Measurements from ENCODE around the gene SLC12A3.
"Not testable (repeated sequence)": the region's sequence is repeated elsewhere in the genome, so short reads cannot be mapped to it uniquely, and the experiment has no call there.

Gene SLC12A3

DNA sequence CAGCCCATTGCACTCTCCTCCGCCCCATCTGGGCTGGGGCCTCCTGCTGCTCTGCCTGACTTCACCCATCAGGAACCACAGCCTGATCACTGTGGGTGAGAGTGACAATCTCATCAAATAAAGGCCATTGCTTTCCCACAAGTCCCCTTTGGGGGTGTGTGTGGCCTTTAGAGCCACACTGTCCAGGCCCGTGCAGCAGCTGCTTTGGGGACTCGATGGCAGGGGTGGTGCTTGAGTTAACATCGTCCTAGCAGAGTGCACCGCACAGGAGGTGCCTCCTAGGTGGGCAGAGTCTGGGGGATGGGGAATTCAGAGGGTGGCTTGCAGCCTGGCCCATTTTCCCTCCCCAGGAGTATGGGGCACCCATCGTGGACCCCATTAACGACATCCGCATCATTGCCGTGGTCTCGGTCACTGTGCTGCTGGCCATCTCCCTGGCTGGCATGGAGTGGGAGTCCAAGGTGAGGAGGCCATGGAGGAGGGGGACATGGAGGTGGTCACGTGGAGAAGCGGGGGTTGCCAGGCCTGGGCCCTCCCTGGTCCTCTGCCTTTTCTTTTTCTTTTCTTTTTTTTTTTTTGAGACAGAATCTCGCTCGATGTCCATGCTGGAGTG is 5.4 kb downstream of the SLC12A3 start:
- no peak for DNase-seq

DNA sequence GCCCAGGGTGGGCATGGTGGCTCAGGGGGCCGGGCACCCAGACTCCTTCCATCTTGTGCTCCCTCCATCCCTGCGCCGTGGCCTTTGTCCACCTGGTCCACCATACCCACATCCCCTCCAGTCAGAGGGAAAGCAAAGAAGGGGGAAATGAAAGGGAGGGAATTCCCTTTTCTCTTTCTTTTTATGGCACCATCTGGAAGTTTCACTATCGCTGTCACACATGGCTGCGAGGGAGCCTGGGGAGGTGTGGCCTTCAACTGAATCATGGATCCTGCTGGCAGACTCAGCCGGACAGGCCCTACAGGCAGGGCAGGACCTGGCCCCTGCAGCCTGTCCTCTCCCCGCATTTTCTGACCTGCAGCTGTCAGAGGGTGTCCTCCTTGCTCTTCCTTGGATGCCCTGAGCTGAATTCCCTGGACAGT is 6.2 kb downstream of the SLC12A3 start:
- no peak for DNase-seq

DNA sequence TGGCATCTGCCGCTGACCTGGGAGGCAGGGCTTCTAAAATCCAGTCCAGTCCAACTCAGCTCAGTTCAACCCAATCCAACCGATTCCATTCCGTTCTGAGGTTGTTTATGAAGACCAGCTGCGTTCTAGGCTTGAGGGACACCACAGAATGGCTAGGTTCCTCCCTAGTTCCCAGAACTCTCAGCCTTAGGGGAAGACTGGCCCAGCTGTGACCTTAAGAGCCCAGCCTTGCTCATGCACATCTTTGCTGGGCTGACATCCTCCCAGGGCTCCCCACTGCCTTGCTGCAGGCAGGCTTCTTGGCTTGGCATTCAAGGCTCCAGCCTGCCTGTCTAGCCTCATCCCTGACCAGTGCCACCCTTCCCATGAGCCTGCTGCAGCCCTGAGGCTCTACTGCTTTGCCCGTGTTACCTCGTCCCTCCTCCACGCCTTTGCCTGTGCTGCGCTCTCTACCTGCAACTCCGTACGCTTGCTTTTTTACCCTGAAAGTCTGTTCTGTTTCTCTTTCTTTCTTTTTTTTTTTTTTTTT is 7.9 kb downstream of the SLC12A3 start:
- DNase-seq = no peak

DNA sequence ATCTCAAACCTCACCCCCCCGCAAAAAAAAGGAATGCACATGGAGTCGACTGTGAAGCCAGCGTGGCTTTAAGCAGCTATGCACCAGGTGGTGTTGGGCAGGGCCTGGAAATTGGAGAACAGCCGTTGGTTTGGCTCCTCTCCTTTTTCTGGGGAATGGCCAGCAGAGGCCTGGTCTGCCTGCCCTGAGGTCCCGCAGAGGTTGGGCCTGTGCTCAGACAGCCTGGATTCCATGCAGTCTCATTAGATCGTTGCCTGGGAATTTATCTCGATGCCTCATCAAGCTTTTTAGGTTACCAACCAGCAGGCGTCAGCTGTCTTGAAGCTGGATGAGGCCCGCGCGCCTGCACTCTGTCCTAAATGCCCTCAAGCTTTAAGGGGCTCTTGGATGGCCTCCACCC is 9.8 kb downstream of the SLC12A3 start:
- no peak for DNase-seq

DNA sequence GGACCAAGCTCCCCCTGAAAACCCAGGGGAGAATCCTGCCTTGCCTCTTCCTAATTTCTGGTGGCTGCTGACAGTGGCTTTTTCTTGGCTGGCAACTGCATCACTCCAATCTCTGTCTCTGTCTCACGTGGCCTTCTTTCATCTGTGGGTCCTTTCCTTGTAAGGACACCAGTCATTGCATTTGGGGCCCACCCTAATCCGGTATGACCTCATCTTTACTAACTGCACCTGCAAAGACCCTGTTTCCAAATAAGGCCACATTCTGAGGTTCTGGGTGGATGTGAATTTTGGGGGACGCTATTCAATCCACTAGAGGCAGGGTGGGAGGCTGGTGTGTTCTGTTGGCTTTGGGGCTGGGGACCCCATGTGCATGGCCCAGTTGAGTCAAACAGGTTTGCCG is 11.0 kb downstream of the SLC12A3 start:
- DNase-seq = no peak

DNA sequence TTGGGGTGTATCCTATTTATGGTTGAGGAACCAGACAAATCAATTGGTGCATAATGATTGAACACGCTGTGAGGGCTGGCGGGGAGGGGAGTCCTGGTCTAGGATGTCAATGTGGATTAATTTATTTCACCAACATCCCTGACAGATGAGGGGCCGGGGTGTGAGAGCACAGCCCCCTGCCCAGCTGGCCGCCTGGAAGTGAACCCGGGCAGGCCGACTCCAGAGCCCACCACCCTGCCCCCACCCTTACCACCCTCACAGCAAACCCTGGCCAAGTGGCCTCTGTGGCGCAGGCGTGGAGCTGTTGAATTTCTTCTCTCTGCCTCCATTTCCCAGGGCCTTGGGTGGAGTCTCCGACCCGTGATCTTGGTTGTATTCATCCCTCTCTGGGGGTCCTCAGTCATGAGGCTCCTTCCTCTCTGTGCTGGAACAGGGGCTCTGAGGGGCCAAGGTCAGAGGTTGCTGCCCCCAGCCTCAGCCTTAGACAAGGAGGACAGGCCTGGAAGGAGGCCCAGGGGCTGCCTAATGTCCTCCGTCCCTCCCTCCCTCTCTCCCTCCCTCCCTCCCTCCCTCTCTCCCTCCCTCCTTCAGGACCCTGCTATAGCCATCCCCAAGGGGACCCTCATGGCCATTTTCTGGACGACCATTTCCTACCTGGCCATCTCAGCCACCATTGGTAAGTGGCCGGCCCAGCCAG is 12.6 kb downstream of the SLC12A3 start:
- DNase-seq = no peak

DNA sequence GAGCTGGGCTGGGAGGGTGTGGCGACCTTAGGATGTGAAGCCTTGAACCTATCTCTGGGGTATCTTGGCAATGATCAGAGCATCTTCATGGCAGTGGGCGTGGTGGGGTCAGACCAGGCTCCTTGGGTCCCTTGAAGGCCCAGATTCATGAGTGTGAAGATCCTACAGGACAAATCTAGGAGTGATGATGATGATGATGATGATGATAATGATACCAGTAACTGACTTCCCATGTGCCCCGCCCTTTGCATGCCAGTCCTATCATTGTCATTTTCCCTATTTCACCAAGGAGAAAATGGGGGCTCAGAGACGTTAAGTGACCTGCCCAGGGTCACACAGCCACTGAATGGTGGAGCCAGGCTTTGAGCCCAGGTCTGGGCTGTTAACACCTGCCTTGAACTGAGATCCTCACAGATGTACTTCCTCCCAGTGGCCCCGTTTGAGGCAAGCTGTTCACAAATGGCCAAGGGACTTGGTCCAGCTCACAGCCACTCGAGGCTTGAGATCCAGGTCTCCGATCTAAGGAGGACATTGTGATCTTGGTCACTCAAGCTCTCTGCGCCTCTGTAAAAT is 13.4 kb downstream of the SLC12A3 start:
- no peak for DNase-seq

DNA sequence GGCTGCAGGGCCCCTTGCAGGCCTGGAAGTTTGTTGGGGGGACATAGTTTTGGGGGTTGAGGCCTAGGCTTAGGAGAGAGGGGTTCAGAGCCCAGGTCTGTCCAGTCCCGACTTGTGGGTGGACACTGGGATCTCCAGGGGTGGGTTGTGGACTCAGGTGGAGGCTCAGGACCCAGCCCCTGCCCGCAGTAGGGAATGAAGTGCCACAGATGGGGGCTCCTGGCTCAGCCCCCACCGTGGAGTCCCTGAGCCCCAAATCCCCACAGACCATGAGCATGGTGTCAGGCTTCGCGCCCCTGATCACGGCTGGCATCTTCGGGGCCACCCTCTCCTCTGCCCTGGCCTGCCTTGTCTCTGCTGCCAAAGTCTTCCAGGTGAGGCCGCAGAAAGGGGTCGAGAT is 14.3 kb downstream of the SLC12A3 start:
- no peak for DNase-seq

DNA sequence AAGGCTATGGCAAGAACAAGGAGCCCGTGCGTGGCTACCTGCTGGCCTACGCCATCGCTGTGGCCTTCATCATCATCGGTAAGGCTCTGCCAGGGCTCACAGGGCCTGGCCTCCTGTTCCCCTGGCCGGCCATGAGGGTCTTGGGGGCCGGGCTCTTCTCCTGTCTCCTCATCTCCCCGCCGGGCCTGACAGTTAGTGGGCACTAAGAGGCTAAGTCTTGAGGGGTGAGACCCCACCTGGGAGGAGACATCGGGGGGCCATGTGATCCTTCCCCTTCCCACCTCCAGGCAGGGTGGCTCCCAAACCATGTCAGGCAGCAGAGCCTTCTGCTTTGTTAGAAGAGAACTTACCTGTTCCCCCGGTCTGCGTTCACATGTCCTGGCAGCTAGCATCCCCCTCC is 15.2 kb downstream of the SLC12A3 start:
- no peak for DNase-seq

DNA sequence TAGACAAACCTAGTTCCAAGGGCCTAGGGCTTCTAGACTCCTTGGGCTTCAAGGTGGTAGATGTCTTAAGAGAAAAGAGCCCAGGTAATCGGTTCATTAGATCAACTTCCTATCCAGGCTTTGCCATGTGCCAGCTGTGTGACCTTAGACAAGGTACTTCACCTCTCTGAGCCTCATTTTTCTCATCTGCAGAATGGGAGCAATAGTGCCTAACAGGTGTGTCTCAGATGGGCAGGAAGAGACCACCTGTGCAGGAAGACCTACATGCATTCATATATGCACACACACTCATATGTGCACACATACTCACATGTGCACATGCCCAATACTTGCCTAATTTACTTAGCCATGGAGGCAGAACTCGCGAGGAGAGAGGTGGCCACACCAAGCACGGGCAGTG is 15.7 kb downstream of the SLC12A3 start:
- DNase-seq = no peak

DNA sequence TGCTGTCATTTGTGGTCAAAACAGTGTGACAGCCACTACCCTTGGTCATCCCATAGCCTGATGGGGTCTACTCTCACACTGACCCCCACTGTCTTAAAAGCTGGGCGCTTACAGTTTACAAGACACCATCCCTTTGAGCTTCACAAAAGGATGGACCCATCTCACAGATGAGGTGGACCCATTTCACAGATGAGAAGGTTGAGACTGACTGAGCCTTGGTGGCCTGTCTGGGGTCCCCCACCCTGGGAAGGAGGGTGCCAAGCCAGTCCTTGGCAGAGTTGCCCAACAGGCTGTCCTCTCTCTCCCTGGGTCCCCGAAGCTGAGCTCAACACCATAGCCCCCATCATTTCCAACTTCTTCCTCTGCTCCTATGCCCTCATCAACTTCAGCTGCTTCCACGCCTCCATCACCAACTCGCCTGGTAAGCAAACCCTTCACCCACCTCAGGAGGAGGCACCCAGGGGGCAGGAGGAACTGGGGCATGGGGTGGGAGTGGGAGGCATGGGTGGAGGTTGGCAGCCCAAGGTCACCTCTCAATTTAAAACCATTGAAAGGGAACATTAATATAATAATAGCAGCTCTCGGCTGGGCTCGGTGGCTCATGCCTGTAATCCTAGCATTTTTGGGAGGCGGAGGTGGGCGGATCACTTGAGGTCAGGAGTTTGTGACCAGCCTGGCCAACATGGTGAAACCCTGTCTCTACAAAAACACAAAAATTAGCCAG is 17.2 kb downstream of the SLC12A3 start:
- DNase-seq = no peak

DNA sequence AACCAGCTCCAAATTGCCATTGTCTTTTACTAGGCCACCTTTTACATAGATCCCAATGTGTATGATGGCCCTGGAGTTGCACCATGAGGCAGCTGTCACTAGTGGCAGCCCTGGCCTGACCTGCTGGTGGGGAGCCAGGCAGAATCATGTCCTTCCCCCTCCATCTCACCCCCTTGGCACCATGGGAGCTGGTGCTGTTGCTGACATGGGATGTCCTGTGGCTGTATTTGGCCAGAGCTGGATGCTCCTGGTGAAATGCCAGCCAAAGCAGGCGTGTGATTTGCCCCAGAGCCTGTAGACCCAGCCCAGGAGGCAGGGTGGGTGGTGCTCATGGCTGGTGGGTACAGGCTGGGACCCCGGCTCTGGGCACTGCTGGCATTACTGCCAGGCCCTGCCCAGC is 18.6 kb downstream of the SLC12A3 start:
- DNase-seq = no peak

DNA sequence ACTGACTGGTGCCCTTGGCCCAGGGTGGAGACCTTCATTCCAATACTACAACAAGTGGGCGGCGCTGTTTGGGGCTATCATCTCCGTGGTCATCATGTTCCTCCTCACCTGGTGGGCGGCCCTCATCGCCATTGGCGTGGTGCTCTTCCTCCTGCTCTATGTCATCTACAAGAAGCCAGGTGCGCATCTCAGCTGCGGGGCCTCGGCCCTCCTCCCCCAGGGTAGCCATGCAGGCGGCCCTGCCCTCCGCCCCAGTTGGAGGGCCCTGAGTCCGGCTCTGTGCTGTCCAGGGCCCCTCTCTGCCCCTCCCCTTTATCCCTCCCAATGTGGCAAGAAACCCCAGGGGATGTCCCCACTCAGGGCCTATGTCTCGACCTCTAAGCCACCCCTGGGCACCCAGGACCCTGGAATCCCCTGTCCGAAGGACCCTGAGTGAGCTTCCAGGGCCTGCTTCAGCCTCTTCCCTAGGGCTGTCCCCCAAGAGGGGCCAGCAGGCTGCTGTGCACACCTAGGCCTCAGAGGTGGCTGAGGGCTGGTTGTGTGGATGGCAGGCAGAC is 19.1 kb downstream of the SLC12A3 start:
- no peak for DNase-seq

DNA sequence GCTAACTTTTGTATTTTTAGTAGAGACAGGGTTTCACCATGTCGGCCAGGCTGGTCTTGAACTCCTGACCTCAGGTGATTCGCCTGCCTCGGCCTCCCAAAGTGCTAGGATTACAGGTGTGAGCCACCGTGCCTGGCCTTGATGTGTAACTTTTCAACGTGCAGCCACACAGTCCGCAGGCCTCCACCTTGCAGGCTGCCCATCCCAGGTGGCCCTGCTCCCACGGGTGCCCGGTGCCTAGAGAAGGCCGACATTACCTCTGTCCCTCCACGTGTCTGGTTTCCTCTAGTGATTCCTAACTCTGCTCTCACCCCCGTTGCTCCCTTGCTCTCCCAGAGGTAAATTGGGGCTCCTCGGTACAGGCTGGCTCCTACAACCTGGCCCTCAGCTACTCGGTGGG is 19.9 kb downstream of the SLC12A3 start:
- not testable (repeated sequence) for DNase-seq

DNA sequence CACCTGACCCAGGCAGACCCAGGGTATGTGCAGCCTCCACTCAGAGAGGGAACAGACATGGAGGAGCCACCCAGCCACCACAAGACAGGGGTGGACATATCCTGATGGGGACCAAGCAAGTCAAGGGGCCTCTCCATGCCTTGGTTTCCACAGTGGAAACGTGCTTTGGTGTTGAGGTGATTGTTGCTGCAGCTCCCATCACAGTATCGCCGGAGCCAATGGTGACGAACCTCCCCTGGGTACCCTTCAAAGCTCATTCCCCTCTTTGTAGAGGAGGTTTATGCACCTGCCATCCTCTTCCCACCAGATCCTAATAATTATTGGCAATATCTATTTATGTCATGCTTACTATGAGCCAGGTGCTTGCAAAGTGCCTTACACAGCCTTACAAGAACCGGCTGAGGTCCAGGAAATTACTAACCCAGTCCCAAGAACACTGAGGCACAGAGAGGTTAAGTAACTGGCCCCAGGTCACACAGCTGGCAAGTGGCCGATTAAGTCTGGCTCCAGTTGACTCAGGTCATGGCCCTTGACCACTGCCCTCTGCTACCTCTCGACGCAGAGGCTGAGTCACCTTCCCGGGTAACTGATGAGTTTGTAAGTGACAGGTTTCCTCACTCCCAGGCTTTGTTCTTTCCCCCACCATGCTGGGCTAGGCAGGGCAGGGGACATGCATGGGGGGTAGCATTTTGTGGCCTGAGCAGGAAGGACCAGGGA is 20.6 kb downstream of the SLC12A3 start:
- DNase-seq = no peak

DNA sequence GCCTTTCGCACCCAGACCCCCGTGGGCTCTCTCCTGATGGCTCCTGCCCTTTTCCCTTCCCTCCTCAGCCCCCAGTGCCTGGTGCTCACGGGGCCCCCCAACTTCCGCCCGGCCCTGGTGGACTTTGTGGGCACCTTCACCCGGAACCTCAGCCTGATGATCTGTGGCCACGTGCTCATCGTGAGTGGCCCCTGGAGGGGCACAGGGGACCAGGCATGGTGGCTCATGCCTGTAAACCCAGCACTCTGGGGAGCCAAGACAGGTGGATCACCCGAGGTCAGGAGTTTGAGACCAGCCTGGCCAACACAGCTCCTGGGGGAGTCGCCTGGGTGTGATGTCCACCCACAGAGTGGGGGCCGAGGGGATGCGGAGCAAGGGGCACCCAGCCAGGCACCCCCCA is 21.3 kb downstream of the SLC12A3 start:
- DNase-seq = no peak

DNA sequence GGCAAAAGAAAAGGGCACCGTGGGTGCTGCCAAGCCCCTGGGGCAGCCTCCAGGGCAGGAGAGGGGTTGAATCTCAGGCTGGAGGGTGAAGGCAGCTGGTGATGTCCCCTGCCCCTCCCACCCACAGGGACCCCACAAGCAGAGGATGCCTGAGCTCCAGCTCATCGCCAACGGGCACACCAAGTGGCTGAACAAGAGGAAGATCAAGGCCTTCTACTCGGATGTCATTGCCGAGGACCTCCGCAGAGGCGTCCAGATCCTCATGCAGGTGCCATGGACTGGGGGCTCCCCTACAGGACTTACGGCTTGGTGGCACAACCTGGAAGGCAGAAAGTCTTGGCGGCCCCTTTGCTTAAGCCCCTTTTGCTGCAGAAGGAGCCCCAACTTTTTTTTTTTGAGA is 21.8 kb downstream of the SLC12A3 start:
- no peak for DNase-seq

DNA sequence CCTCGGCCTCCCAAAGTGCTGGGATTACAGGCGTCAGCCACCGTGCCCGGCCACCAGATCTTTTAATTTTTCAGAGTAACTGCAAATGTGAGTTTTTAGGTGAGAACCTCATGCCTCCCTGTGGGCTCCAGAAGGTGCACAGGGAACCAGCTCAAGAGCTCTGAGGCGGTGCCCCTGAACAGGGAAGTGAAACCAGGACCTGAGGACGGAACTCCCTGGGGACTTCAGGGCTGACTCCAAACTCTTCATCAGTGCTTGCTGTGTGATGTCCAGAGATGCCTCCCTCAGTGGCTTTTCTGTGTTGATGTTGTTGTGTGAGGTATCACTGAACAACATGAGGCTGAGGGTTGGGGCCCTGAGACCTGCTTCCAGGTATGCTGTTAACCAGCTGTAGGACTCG is 23.8 kb downstream of the SLC12A3 start:
- no peak for DNase-seq

DNA sequence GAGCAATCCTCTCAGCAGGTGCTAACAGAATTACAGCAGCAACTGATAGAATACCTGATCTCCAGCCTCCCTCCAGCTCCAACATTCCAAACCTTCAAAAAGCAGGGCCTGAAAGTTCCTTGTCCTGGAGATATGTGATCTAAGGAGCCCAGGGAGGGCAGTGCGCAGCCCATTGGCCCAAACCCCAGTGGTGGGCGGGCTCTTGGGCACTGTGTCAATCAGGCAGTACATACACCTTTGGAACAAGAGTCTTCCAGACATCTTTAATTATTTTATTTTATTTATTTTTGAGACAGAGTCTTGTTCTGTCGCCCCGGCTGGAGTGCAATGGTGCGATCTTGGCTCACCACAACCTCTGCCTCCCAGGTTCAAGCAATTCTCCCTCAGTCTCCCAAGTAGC is 24.2 kb downstream of the SLC12A3 start:
- no peak for DNase-seq

DNA sequence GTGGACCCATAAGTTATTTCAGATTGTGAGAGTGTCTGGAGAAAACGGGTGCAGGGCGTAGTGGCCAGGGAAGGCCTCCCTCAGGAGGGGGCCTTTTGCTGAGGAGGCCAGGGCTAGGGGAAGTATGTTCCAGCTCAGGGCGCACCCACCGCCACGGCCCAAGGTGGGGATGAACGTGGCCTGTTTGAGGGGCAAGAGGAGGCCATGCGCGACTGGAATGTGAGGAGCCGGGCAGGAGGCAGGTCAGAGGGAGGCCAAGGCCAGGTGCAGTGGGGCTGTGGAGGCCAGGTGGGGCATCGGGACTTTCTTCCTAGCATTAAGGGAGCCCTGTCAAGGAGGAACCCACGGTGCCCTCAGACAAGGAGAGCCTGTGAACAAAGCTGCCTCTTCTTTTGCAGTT is 26.7 kb downstream of the SLC12A3 start:
- no peak for DNase-seq

DNA sequence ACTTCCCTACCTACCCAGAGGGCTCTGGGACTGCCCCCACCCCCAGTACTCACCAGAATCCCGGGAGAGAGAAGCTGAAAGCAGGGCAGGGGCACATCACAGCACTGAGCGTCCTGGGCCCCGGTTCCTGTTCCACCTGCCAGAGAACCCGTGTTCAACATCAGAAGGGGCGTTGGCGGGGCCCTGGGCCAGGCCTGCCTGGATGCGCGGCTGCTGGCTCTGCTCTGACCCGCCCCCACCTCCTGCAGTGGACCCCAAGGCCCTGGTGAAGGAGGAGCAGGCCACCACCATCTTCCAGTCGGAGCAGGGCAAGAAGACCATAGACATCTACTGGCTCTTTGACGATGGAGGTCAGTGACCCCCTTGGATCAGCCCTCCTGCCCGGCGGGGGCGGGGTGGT is 27.7 kb downstream of the SLC12A3 start:
- DNase-seq = no peak

DNA sequence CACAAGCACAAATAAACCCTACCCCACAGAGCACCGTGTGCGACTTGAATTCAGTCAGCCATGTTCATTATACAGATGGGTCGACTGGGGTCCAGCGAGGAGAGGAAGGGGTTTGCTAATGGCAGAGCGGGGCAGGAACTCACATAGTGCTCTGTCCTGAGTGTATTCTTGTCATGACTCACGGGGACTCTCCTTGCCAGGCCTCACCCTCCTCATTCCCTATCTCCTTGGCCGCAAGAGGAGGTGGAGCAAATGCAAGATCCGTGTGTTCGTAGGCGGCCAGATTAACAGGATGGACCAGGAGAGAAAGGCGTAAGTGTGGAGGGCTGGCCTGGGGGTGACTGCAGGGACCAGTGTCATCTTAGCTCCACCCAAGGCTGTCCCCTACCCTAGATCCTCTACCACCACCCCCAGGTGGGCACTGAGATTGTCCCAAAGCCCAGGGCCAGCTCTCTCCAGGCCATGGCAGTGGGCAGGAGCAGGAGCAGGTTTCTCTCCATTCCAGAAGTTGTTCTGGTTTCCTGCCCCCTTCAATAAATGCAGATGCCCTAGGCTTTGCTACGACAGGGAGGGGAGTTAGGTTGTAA is 29.4 kb downstream of the SLC12A3 start:
- no peak for DNase-seq

Data from NCI-H1694 treated with DMSO at 0.1 percent for 48 hours (cell line).